PFSK-1 (cell line): ENCODE measurements around the gene PRKAG2.

Experiments
- POLR2AphosphoS5 ChIP-seq: IDR thresholded peaks from 2 replicates; pipeline ENCODE4 v1.6.1; 2012; ENCODE audit warnings: low read depth, mild to moderate bottlenecking, control low read depth, low read length, moderate library complexity
- TAF1 ChIP-seq: IDR thresholded peaks from 2 replicates; pipeline ENCODE4 v1.6.1; 2012; ENCODE audit warnings: low read length, control low read depth, borderline replicate concordance; ENCODE audit not compliant: insufficient read depth

DNA sequence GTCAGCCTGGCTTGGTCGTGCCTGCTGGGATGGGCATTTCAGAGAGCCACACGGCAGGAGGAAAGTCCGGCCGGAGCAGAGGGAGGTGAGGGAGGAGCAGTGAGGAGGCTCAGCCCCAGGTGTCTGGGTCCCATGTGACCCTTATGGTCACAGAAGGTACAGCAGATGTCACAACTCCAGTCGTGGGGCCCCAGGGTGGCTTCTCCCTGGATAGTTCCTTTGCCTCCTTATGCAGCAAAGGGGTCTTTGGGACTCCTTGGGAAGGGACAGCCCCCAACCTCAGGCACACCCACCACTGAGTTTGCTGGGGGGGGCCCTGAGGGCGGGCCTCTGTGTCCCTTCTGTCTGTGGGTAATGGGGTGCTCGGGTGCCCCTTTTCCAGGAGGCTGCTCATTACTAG is 19.6 kb upstream of the PRKAG2 start:
- no peak for TF ChIP-seq POLR2AphosphoS5
- TF ChIP-seq TAF1, result no peak
